OCI-LY7 (cell line): ENCODE measurements around the gene RRP9. TPM values are rescaled to one million over a fixed set of nuclear protein-coding genes. Genes with fewer than 3 reads are reported as not detected.
"Not testable (repeated sequence)": the region's sequence is repeated elsewhere in the genome, so short reads cannot be mapped to it uniquely, and the experiment has no call there.

Experiments used
- BruUV-seq: library from RNA; stranded (reverse); fragments of 400-500 nt; replicated peaks from 2 replicates; lab custom pipeline; 2021; lab: Mats Ljungman, UMichigan
- CTCF ChIA-PET: fragments of 300-600 bp; sonication (Branson Sonifier 250); formaldehyde crosslinking; loops from one replicate; lab custom pipeline; 2022; ENCODE audit warnings: antibody characterized with exemption; ENCODE audit not compliant: unreplicated experiment; lab: Charles Lee
- POLR2A ChIA-PET: fragments of 300-600 bp; sonication (Branson Sonifier 250); formaldehyde crosslinking; loops from one replicate; lab custom pipeline; 2022; ENCODE audit warnings: antibody characterized with exemption; lab: Charles Lee
- DNase-seq: peaks from one replicate; pipeline ENCODE4 v3.0.0-alpha.2; 2015; ENCODE audit warnings: low spot score
- H2AFZ ChIP-seq: fragments of 200-600 bp; sonication (generic), shearing (Covaris generic); 2 replicates; pipeline ENCODE4 v1.6.1; 2014; ENCODE audit warnings: mild to moderate bottlenecking, antibody characterized with exemption, low read length, moderate library complexity
- H3K27ac ChIP-seq: fragments of 200-600 bp; sonication (generic); 2 replicates; pipeline ENCODE4 v1.5.1; 2014; ENCODE audit warnings: mixed run types, low read depth, mild to moderate bottlenecking, moderate library complexity, low read length, inconsistent platforms; ENCODE audit not compliant: poor library complexity, severe bottlenecking
- H3K36me3 ChIP-seq: fragments of 200-600 bp; sonication (generic); 2 replicates; pipeline ENCODE4 v1.6.1; 2014; ENCODE audit warnings: mild to moderate bottlenecking, antibody characterized with exemption, low read length, moderate library complexity, mixed read lengths; ENCODE audit not compliant: insufficient read depth
- H3K4me1 ChIP-seq: fragments of 200-600 bp; sonication (generic); 2 replicates; pipeline ENCODE4 v1.5.1; 2014; ENCODE audit warnings: mild to moderate bottlenecking, low read length; ENCODE audit not compliant: insufficient read depth, poor library complexity, severe bottlenecking
- H3K4me2 ChIP-seq: fragments of 200-600 bp; sonication (generic); 2 replicates; pipeline ENCODE4 v1.6.1; 2014; ENCODE audit warnings: mild to moderate bottlenecking, low read length
- H3K4me3 ChIP-seq: fragments of 200-600 bp; sonication (generic); 2 replicates; pipeline ENCODE4 v1.5.1; 2014; ENCODE audit warnings: mild to moderate bottlenecking, low read depth, low read length; ENCODE audit not compliant: poor library complexity, severe bottlenecking
- H3K79me2 ChIP-seq: fragments of 200-600 bp; sonication (generic); 2 replicates; pipeline ENCODE4 v1.6.1; 2016; ENCODE audit warnings: low read depth, mild to moderate bottlenecking, low read length, moderate library complexity, mixed read lengths; ENCODE audit not compliant: insufficient read depth
- H3K9me2 ChIP-seq: fragments of 200-600 bp; sonication (generic); 2 replicates; pipeline ENCODE4 v1.6.1; 2016; ENCODE audit warnings: mild to moderate bottlenecking, low read length, mixed read lengths; ENCODE audit not compliant: insufficient read depth
- H3K9me3 ChIP-seq: fragments of 200-600 bp; sonication (generic); 2 replicates; pipeline ENCODE4 v1.6.1; 2014; ENCODE audit warnings: mild to moderate bottlenecking, mixed run types, low read length, mixed read lengths
- H4K20me1 ChIP-seq: fragments of 200-600 bp; sonication (generic); 2 replicates; pipeline ENCODE4 v1.6.1; 2014; ENCODE audit warnings: mild to moderate bottlenecking, antibody characterized with exemption, low read length, moderate library complexity, mixed read lengths; ENCODE audit not compliant: insufficient read depth
- CTCF ChIP-seq: fragments of 200-600 bp; sonication (generic); conservative IDR thresholded peaks from 2 replicates; pipeline ENCODE4 v1.5.1; 2014; ENCODE audit warnings: mild to moderate bottlenecking, antibody characterized with exemption, low read length, moderate library complexity, mixed read lengths
- EZH2phosphoT487 ChIP-seq: fragments of 200-600 bp; sonication (generic); IDR thresholded peaks from 2 replicates; pipeline ENCODE4 v1.6.1; 2018; ENCODE audit warnings: low read depth, borderline replicate concordance, mild to moderate bottlenecking, mixed run types, antibody characterized with exemption, low read length, moderate library complexity, mixed read lengths
- intact Hi-C: fragments of 100-400 bp; cut with micrococcal nuclease; formaldehyde crosslinking; loops from one replicate; pipeline ENCODE4 v1.10.0; 2022; ENCODE audit not compliant: unreplicated experiment
- total RNA-seq, 2 experiments: library from RNA; depleted of rRNA in 1 of 2; stranded (reverse); fragments of >200 nt in 1 of 2; shearing (Covaris generic) in 1 of 2; gene quantifications; 2 replicates each; pipeline ENCODE4 v1.2.3, GENCODE V29; 2014 to 2022

Gene RRP9
- total RNA-seq, 2 experiments from 2014 or later, result 34.4 to 41.1 TPM

GRCh38 chr3:51929420-51930003 lies 12.2 kb downstream of the RRP9 start:
- no peaks in the 10 kb centered on the region for H4K20me1 ChIP-seq
- H3K4me1 ChIP-seq, result no peaks in the 10 kb centered on the region
- no peak overlapping the region for H3K4me3 ChIP-seq
- no peaks in the 10 kb centered on the region for H3K79me2 ChIP-seq
- ChIA-PET POLR2A (no interaction called here), CTCF (no interaction called here)
- TF ChIP-seq CTCF (no peak), EZH2phosphoT487 (no peak)
- no peak overlapping the region for H3K4me2 ChIP-seq
- H3K27ac ChIP-seq, result no peak overlapping the region
- intact Hi-C loops, result no loop called here
- H3K9me3 ChIP-seq, result no peaks in the 10 kb centered on the region
- BruUV-seq, result no TSS peak
- DNase-seq, result no peak
- no peaks in the 10 kb centered on the region for H3K9me2 ChIP-seq
- peaks cover 34% of the 10 kb centered on the region for H3K36me3 ChIP-seq
- no peak overlapping the region for H2AFZ ChIP-seq

- intact Hi-C loops, CTCF ChIA-PET: not testable (repeated sequence)
Observed at GRCh38 chr3:51928981-51929380, 12.7 kb downstream of the RRP9 start.

GRCh38 chr3:51928438-51928837 lies 13.3 kb downstream of the RRP9 start:
- intact Hi-C loops, result no loop called here
- no peaks in the 10 kb centered on the region for H3K9me2 ChIP-seq
- no peak overlapping the region for H2AFZ ChIP-seq
- no peaks in the 10 kb centered on the region for H3K4me1 ChIP-seq
- TF ChIP-seq EZH2phosphoT487, result no peak
- no peak for TF ChIP-seq CTCF
- ChIA-PET POLR2A (no interaction called here), CTCF (no interaction called here)
- no peaks in the 10 kb centered on the region for H3K79me2 ChIP-seq
- H3K9me3 ChIP-seq, result no peaks in the 10 kb centered on the region
- no peak overlapping the region for H3K4me3 ChIP-seq
- no TSS peak for BruUV-seq
- H3K36me3 ChIP-seq, result peaks cover 24% of the 10 kb centered on the region
- no peak overlapping the region for H3K4me2 ChIP-seq
- no peak for DNase-seq
- no peaks in the 10 kb centered on the region for H4K20me1 ChIP-seq
- H3K27ac ChIP-seq, result no peak overlapping the region

More at GRCh38 chr3:51928981-51929380, 12.7 kb downstream of the RRP9 start:
- POLR2A ChIA-PET, H3K79me2 ChIP-seq, BruUV-seq, H3K9me2 ChIP-seq, H3K4me2 ChIP-seq, H3K27ac ChIP-seq, H3K4me1 ChIP-seq, DNase-seq, H3K4me3 ChIP-seq, H3K9me3 ChIP-seq, H4K20me1 ChIP-seq, H2AFZ ChIP-seq: not testable (repeated sequence)
- H3K36me3 ChIP-seq, result peaks cover 29% of the 10 kb centered on the region
